Urinary bladder (tissue), 4 donors: Measurements from ENCODE around the gene GDNF. TPM values are rescaled to one million over a fixed set of nuclear protein-coding genes. Genes with fewer than 3 reads are reported as not detected.

Experiments used
- DNase-seq: peaks from one replicate; pipeline ENCODE4 v3.0.0-alpha.2; 2015; ENCODE audit errors: extremely low spot score
- H3K27ac ChIP-seq: one replicate; pipeline ENCODE4 v1.5.1; 2013; ENCODE audit warnings: low read depth, mild to moderate bottlenecking, moderate library complexity
- H3K36me3 ChIP-seq: one replicate; pipeline ENCODE4 v1.6.1; 2013; ENCODE audit warnings: mild to moderate bottlenecking, moderate library complexity; ENCODE audit not compliant: insufficient read depth
- H3K4me1 ChIP-seq: one replicate; pipeline ENCODE4 v1.6.1; 2013; ENCODE audit warnings: mild to moderate bottlenecking, moderate library complexity; ENCODE audit not compliant: insufficient read depth
- H3K4me3 ChIP-seq: one replicate; pipeline ENCODE4 v1.5.1; 2013; ENCODE audit warnings: low read depth, low read length
- WGBS: extraction: QIAGEN DNeasy Blood & Tissue Kit; methylation state at CpG from one replicate; pipeline ENCODE4 v1.1.7; 2013; 5-methylcytosine and 5-hydroxymethylcytosine counted together
- polyA plus RNA-seq: library from polyadenylated mRNA; stranded (reverse); fragments of 200-250 nt; gene quantifications from one replicate; pipeline ENCODE4 v1.2.3, GENCODE V29; 2013
- total RNA-seq: library from RNA; depleted of rRNA; stranded (reverse); fragments of >200 nt; gene quantifications from one replicate; pipeline ENCODE4 v1.2.3, GENCODE V29; 2014
- donor health status: healthy with polysubstance abuse.
- donor health status: healthy.

GDNF gene
- total and polyA plus RNA-seq, 2 donors = 0.71 to 1.5 TPM

GRCh38 chr5:37773809-37774208, 66.0 kb downstream of the GDNF start:
- Histone ChIP-seq H3K36me3 (no peaks in the 10 kb centered on the region), H3K27ac (no peak overlapping the region), H3K4me1 (no peaks in the 10 kb centered on the region), H3K4me3 (no peak overlapping the region)
- WGBS = 95% methylated on average over 1 of the region's 1 CpG
- no peak for DNase-seq

- DNase-seq = no peak
- 95% methylated on average over 2 of the region's 2 CpGs for WGBS
- Histone ChIP-seq H3K36me3 (no peaks in the 10 kb centered on the region), H3K4me3 (no peak overlapping the region), H3K27ac (no peak overlapping the region), H3K4me1 (no peaks in the 10 kb centered on the region)
Measured at GRCh38 chr5:37772255-37772654, 67.6 kb downstream of the GDNF start.

GRCh38 chr5:37771731-37772130, 68.1 kb downstream of the GDNF start:
- 81% methylated on average over 2 of the region's 2 CpGs for WGBS

GRCh38 chr5:37771203-37771611, 68.6 kb downstream of the GDNF start:
- 39% methylated on average over 3 of the region's 3 CpGs for WGBS
- H3K4me3 ChIP-seq = no peak overlapping the region
- H3K36me3 ChIP-seq = no peaks in the 10 kb centered on the region
- H3K4me1 ChIP-seq = no peaks in the 10 kb centered on the region
- H3K27ac ChIP-seq = no peak overlapping the region
- DNase-seq = no peak

More at GRCh38 chr5:37771731-37772130, 68.1 kb downstream of the GDNF start:
- H3K27ac ChIP-seq = no peak overlapping the region
- DNase-seq = no peak
- no peak overlapping the region for H3K4me3 ChIP-seq
- no peaks in the 10 kb centered on the region for H3K4me1 ChIP-seq
- no peaks in the 10 kb centered on the region for H3K36me3 ChIP-seq

DNA sequence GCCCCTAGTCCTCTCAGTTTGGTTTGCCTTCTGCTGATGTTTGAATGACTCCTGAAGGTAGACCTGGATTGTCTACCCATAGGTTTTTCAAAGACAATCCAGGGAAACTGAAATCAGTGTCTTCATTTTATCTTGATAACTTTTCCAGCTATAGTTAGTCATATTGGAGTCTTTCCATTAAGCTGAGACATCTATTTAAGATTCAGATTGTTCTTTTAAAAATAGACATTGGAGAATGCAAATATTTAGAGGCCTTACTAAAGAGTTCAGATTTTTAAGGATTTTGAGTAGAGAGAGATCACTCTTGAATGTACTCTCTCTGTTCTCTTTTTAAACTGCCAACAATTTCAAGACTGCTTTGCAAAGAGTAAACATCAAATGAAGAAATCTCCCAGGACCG, 69.1 kb downstream of the GDNF start:
- no peaks in the 10 kb centered on the region for H3K36me3 ChIP-seq
- 26% methylated on average over 1 of the region's 1 CpG for WGBS
- no peak for DNase-seq
- no peaks in the 10 kb centered on the region for H3K4me1 ChIP-seq
- H3K27ac ChIP-seq = no peak overlapping the region
- no peak overlapping the region for H3K4me3 ChIP-seq

- 87% methylated on average over 1 of the region's 1 CpG for WGBS
- H3K27ac ChIP-seq = no peak overlapping the region
Measured at GRCh38 chr5:37769840-37770239, 70.0 kb downstream of the GDNF start.

GRCh38 chr5:37769108-37769507, 70.7 kb downstream of the GDNF start:
- 83% methylated on average over 4 of the region's 4 CpGs for WGBS
- no peaks in the 10 kb centered on the region for H3K4me1 ChIP-seq
- H3K4me3 ChIP-seq = no peak overlapping the region
- DNase-seq = no peak
- H3K27ac ChIP-seq = no peak overlapping the region
- no peaks in the 10 kb centered on the region for H3K36me3 ChIP-seq

More at GRCh38 chr5:37769840-37770239, 70.0 kb downstream of the GDNF start:
- DNase-seq = no peak
- no peaks in the 10 kb centered on the region for H3K36me3 ChIP-seq
- no peaks in the 10 kb centered on the region for H3K4me1 ChIP-seq
- no peak overlapping the region for H3K4me3 ChIP-seq

GRCh38 chr5:37768371-37768770, 71.5 kb downstream of the GDNF start:
- no peaks in the 10 kb centered on the region for H3K36me3 ChIP-seq
- H3K4me3 ChIP-seq = no peak overlapping the region
- no peak overlapping the region for H3K27ac ChIP-seq
- H3K4me1 ChIP-seq = no peaks in the 10 kb centered on the region
- DNase-seq = no peak

- 90% methylated on average over 4 of the region's 4 CpGs for WGBS
- H3K36me3 ChIP-seq = no peaks in the 10 kb centered on the region
Measured at GRCh38 chr5:37767961-37768360, 71.9 kb downstream of the GDNF start.

DNA sequence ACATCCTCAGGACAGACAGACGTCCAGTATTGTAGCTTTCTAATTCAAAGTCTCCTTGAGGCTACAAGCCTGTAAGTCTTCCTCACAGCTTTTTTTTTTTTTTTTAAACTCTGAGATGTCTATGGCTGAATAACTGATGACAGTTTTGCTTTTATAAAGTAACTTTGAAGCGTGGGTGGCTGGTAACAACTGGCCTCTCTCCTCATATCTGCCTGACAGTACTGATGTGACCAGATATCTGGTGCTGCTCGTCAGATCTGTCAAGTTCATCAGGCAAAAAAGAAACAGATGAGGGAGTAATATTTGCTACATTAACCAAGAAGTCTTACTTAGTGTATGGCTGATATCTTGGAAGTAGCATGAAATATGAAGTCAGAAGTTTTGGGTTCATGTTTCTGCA, 72.6 kb downstream of the GDNF start:
- H3K36me3 ChIP-seq = no peaks in the 10 kb centered on the region
- DNase-seq = no peak
- no peak overlapping the region for H3K4me3 ChIP-seq
- H3K4me1 ChIP-seq = no peaks in the 10 kb centered on the region
- 84% methylated on average over 3 of the region's 3 CpGs for WGBS
- H3K27ac ChIP-seq = no peak overlapping the region

More at GRCh38 chr5:37767961-37768360, 71.9 kb downstream of the GDNF start:
- Histone ChIP-seq H3K4me1 (no peaks in the 10 kb centered on the region), H3K4me3 (no peak overlapping the region), H3K27ac (no peak overlapping the region)
- DNase-seq = no peak
